GM21737 (cell line): ENCODE measurements around the gene EMILIN3.

Source experiments
- ATAC-seq: cut with Tn5 transposase; IDR thresholded peaks from one replicate; pipeline ENCODE4 v1.9.1; 2021; ENCODE audit warnings: mild to moderate bottlenecking, moderate library complexity; ENCODE audit not compliant: unreplicated experiment

Gene EMILIN3

GRCh38 chr20:41365777-41366545, 657 bp downstream of the EMILIN3 start:
- ATAC-seq: no peak

- ATAC-seq: no peak
These were observed 1.5 kb downstream of the EMILIN3 start for GRCh38 chr20:41364967-41365765.

- no peak for ATAC-seq
These were observed 2.3 kb downstream of the EMILIN3 start for GRCh38 chr20:41364236-41364855.

- ATAC-seq: no peak
These were observed 3.0 kb downstream of the EMILIN3 start for GRCh38 chr20:41363601-41364000.

- no peak for ATAC-seq
These were observed 3.9 kb downstream of the EMILIN3 start for GRCh38 chr20:41362748-41363140.

GRCh38 chr20:41361757-41362747, 4.6 kb downstream of the EMILIN3 start:
- ATAC-seq: no peak

GRCh38 chr20:41360831-41361756, 5.5 kb downstream of the EMILIN3 start:
- ATAC-seq: no peak

- no peak for ATAC-seq
These were observed 7.0 kb downstream of the EMILIN3 start for GRCh38 chr20:41359541-41360011.

- ATAC-seq: no peak
These were observed 7.9 kb downstream of the EMILIN3 start for GRCh38 chr20:41358717-41359116.

GRCh38 chr20:41358230-41358629, 8.4 kb downstream of the EMILIN3 start:
- ATAC-seq: no peak

GRCh38 chr20:41357424-41358163, 9.0 kb downstream of the EMILIN3 start:
- ATAC-seq: no peak

GRCh38 chr20:41356951-41357350, 9.7 kb downstream of the EMILIN3 start:
- no peak for ATAC-seq

- ATAC-seq: no peak
These were observed 10.9 kb downstream of the EMILIN3 start for GRCh38 chr20:41355598-41356203.

- no peak for ATAC-seq
These were observed 11.4 kb downstream of the EMILIN3 start for GRCh38 chr20:41355192-41355591.

- no peak for ATAC-seq
These were observed 13.1 kb downstream of the EMILIN3 start for GRCh38 chr20:41353530-41353929.

- ATAC-seq: no peak
These were observed 14.0 kb downstream of the EMILIN3 start for GRCh38 chr20:41352666-41353065.

- ATAC-seq: no peak
These were observed 14.5 kb downstream of the EMILIN3 start for GRCh38 chr20:41352106-41352505.

GRCh38 chr20:41350408-41350962, 16.1 kb downstream of the EMILIN3 start:
- no peak for ATAC-seq
